Neural progenitor cell (in vitro differentiated cells): Measurements from ENCODE around the gene PDE1A. TPM values are rescaled to one million over a fixed set of nuclear protein-coding genes. Genes with fewer than 3 reads are reported as not detected.

ENCODE experiments used
- DNase-seq: peaks from one replicate; pipeline ENCODE4 v3.0.0-alpha.2; 2016; ENCODE audit warnings: low spot score
- H2AFZ ChIP-seq: fragments of 200-600 bp; sonication (generic); replicated peaks from 2 replicates; pipeline ENCODE4 v1.6.1; 2016; ENCODE audit warnings: antibody characterized with exemption
- H3F3A ChIP-seq: fragments of 200-600 bp; sonication (generic); 2 replicates; pipeline ENCODE4 v1.6.1; 2016; ENCODE audit warnings: antibody characterized with exemption, low read depth
- H3K27ac ChIP-seq: fragments of 200-600 bp; sonication (generic); 2 replicates; pipeline ENCODE4 v1.5.1; 2016; ENCODE audit warnings: mild to moderate bottlenecking
- H3K27me3 ChIP-seq: fragments of 200-600 bp; sonication (generic); 2 replicates; pipeline ENCODE4 v1.6.1; 2016; ENCODE audit warnings: mild to moderate bottlenecking, moderate library complexity
- H3K36me3 ChIP-seq: fragments of 200-600 bp; sonication (generic); 2 replicates; pipeline ENCODE4 v1.5.1; 2016
- H3K4me1 ChIP-seq: fragments of 200-600 bp; sonication (generic); 2 replicates; pipeline ENCODE4 v1.6.1; 2016; ENCODE audit warnings: mixed run types
- H3K4me2 ChIP-seq: fragments of 200-600 bp; sonication (generic); 2 replicates; pipeline ENCODE4 v1.6.1; 2016
- H3K4me3 ChIP-seq: fragments of 200-600 bp; sonication (generic); 2 replicates; pipeline ENCODE4 v1.5.1; 2016
- H3K79me2 ChIP-seq: fragments of 200-600 bp; sonication (generic); 2 replicates; pipeline ENCODE4 v1.6.1; 2016; ENCODE audit warnings: low read depth
- H3K9ac ChIP-seq: fragments of 200-600 bp; sonication (generic); 2 replicates; pipeline ENCODE4 v1.6.1; 2016
- H3K9me3 ChIP-seq: fragments of 200-600 bp; sonication (generic); 2 replicates; pipeline ENCODE4 v1.5.1; 2016; ENCODE audit warnings: low read depth
- H4K20me1 ChIP-seq: fragments of 200-600 bp; sonication (generic); 2 replicates; pipeline ENCODE4 v1.6.1; 2016; ENCODE audit warnings: low read depth
- H3K27ac Mint-ChIP-seq: 3 replicates; pipeline ENCODE4 v1.8.0; 2021; ENCODE audit warnings: mixed read lengths
- H3K27me3 Mint-ChIP-seq: 2 replicates; pipeline ENCODE4 v1.8.0; 2022; ENCODE audit warnings: low read depth, mild to moderate bottlenecking, inconsistent platforms, moderate library complexity, mixed read lengths; ENCODE audit not compliant: insufficient read depth
- H3K36me3 Mint-ChIP-seq: 3 replicates; pipeline ENCODE4 v1.8.0; 2021; ENCODE audit warnings: mixed read lengths
- H3K4me1 Mint-ChIP-seq: 3 replicates; pipeline ENCODE4 v1.8.0; 2021; ENCODE audit warnings: mixed read lengths
- H3K4me3 Mint-ChIP-seq: 3 replicates; pipeline ENCODE4 v1.8.0; 2021; ENCODE audit warnings: mild to moderate bottlenecking, moderate library complexity, mixed read lengths
- H3K9me3 Mint-ChIP-seq: 3 replicates; pipeline ENCODE4 v1.8.0; 2020; ENCODE audit warnings: mixed read lengths
- EZH2 ChIP-seq: fragments of 200-600 bp; sonication (generic); IDR thresholded peaks from 2 replicates; pipeline ENCODE4 v1.6.1; 2017; ENCODE audit warnings: antibody characterized with exemption, mild to moderate bottlenecking, moderate library complexity
- EZH2phosphoT487 ChIP-seq: fragments of 200-600 bp; sonication (generic); IDR thresholded peaks from 2 replicates; pipeline ENCODE4 v1.6.1; 2017; ENCODE audit warnings: antibody characterized with exemption
- total RNA-seq: library from RNA; depleted of rRNA; stranded (reverse); fragments of >200 nt; gene quantifications from 2 replicates; pipeline ENCODE4 v1.2.3, GENCODE V29; 2015; ENCODE audit warnings: low replicate concordance
- TF ChIP-seq, protein P1 (sequence below): fragments of 200-600 bp; sonication (generic); IDR thresholded peaks from 2 replicates; pipeline ENCODE4 v1.5.1; 2017; ENCODE audit warnings: antibody characterized with exemption, mild to moderate bottlenecking

PDE1A gene
- total RNA-seq, 1 donor from 2014 or later: not detected

DNA sequence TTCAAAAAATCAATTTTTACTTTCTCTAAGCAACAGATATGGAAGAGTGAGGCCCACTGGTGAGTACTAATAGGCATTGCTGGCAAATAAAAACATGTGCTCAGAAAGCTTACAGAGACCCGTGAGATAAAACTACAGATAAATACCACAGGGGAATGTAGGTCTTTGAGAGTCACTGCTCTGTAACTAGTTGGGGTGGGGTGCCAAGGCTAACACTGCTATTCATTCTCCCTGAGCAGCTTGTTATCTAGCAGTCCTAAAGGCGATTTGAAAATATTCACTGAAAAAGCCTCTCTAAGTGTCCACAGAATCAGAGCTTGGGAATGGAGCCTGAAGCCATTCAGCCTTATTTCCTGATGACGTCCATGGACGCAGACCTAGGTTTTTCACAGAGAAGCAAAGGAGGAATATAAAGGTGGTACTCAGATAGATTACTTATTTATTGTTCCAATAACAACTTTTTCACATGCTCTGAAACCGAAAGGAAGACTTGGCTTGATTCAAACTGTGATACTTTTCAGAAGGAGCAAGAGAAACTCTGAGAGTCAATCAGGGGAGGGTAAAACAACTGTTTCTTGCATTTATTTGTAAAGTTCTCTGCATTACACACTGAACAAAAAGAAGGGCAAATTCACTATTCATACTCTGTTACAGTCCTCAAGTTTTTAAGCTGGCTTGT lies 252.8 kb downstream of the PDE1A start:
- H3K36me3 ChIP-seq: no peaks in the 10 kb centered on the region
- H3F3A ChIP-seq: no peaks in the 10 kb centered on the region
- no peaks in the 10 kb centered on the region for H4K20me1 ChIP-seq
- H3K27me3 ChIP-seq: no peaks in the 10 kb centered on the region
- DNase-seq: no peak
- no peak overlapping the region for H3K27ac ChIP-seq
- no peak overlapping the region for H3K4me3 ChIP-seq
- TF ChIP-seq, protein P1, sequence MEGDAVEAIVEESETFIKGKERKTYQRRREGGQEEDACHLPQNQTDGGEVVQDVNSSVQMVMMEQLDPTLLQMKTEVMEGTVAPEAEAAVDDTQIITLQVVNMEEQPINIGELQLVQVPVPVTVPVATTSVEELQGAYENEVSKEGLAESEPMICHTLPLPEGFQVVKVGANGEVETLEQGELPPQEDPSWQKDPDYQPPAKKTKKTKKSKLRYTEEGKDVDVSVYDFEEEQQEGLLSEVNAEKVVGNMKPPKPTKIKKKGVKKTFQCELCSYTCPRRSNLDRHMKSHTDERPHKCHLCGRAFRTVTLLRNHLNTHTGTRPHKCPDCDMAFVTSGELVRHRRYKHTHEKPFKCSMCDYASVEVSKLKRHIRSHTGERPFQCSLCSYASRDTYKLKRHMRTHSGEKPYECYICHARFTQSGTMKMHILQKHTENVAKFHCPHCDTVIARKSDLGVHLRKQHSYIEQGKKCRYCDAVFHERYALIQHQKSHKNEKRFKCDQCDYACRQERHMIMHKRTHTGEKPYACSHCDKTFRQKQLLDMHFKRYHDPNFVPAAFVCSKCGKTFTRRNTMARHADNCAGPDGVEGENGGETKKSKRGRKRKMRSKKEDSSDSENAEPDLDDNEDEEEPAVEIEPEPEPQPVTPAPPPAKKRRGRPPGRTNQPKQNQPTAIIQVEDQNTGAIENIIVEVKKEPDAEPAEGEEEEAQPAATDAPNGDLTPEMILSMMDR: no peak
- TF ChIP-seq EZH2phosphoT487 (no peak), EZH2 (no peak)
- peaks cover 8% of the 10 kb centered on the region for H3K4me1 ChIP-seq
- no peaks in the 10 kb centered on the region for H3K27me3 Mint-ChIP-seq
- no peak overlapping the region for H3K4me3 Mint-ChIP-seq
- H3K79me2 ChIP-seq: no peaks in the 10 kb centered on the region
- H3K9me3 ChIP-seq: no peaks in the 10 kb centered on the region
- H3K27ac Mint-ChIP-seq: no peak overlapping the region
- no peak overlapping the region for H2AFZ ChIP-seq
- no peak overlapping the region for H3K9ac ChIP-seq
- H3K9me3 Mint-ChIP-seq: no peaks in the 10 kb centered on the region
- peaks cover 3% of the 10 kb centered on the region for H3K36me3 Mint-ChIP-seq
- no peak overlapping the region for H3K4me2 ChIP-seq
- H3K4me1 Mint-ChIP-seq: no peaks in the 10 kb centered on the region

DNA sequence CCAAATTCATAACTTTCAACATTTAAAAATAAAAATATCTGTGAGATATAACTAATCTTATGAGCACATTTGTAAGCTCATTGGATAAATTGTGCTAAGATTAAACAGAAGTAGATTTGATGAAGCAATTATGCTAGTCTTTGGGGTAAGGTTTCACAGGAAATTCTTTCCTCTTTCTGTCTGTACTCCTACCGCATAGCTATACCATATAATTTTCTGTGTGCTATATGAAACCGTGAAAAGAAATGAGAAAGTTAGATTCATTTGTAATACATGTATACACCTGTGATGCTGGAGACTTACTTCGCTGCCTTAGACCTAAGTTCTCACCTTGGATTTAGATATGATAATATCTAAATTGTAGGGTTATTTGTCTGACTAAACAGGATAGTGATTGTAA lies 256.5 kb downstream of the PDE1A start:
- Mint-ChIP-seq H3K27ac (no peak overlapping the region), H3K4me3 (no peak overlapping the region), H3K27me3 (no peaks in the 10 kb centered on the region), H3K9me3 (no peaks in the 10 kb centered on the region), H3K36me3 (no peaks in the 10 kb centered on the region), H3K4me1 (no peaks in the 10 kb centered on the region)
- Histone ChIP-seq H3K4me2 (no peak overlapping the region), H4K20me1 (no peaks in the 10 kb centered on the region), H3K79me2 (no peaks in the 10 kb centered on the region), H3K9ac (no peak overlapping the region), H3K4me3 (no peak overlapping the region), H2AFZ (no peak overlapping the region), H3K27ac (no peak overlapping the region), H3K4me1 (no peaks in the 10 kb centered on the region), H3K9me3 (no peaks in the 10 kb centered on the region), H3K36me3 (no peaks in the 10 kb centered on the region), H3F3A (no peaks in the 10 kb centered on the region), H3K27me3 (no peaks in the 10 kb centered on the region)
- DNase-seq: no peak
- TF ChIP-seq EZH2phosphoT487 (no peak), EZH2 (no peak)
- TF ChIP-seq, protein P1: no peak

DNA sequence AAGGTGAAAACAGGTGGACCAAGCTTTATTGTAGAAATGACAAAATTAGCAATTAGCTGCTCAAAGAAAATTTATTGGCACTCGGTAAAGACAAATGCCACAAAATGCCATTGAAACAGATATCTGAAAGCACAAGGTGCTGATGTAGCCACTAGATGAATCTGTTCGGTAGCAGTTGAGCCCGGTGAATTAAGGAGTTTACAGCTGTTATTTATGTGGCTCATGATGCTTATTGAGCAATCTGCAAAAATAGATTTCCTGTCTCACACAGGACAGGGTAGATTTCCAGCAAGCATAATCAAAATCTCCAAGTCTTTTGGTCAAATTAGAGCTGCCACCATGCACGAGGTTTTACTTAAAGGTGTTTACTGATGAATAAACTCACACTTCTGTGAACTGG lies 259.0 kb downstream of the PDE1A start:
- no peaks in the 10 kb centered on the region for H3K36me3 Mint-ChIP-seq
- Histone ChIP-seq H4K20me1 (no peaks in the 10 kb centered on the region), H3K9me3 (no peaks in the 10 kb centered on the region), H3K4me1 (no peaks in the 10 kb centered on the region), H2AFZ (peak overlapping the region; percentile 26), H3K27me3 (no peaks in the 10 kb centered on the region), H3K4me2 (no peak overlapping the region), H3F3A (no peaks in the 10 kb centered on the region), H3K4me3 (no peak overlapping the region), H3K27ac (no peak overlapping the region), H3K36me3 (no peaks in the 10 kb centered on the region), H3K79me2 (no peaks in the 10 kb centered on the region), H3K9ac (no peak overlapping the region)
- no peak overlapping the region for H3K4me3 Mint-ChIP-seq
- H3K27ac Mint-ChIP-seq: no peak overlapping the region
- TF ChIP-seq, protein P1: no peak
- TF ChIP-seq EZH2 (no peak), EZH2phosphoT487 (no peak)
- no peaks in the 10 kb centered on the region for H3K9me3 Mint-ChIP-seq
- no peaks in the 10 kb centered on the region for H3K27me3 Mint-ChIP-seq
- H3K4me1 Mint-ChIP-seq: no peaks in the 10 kb centered on the region
- DNase-seq: no peak
